Measurements from ENCODE around the gene PLEKHA7.

- TF ChIP-seq, protein P1, sequence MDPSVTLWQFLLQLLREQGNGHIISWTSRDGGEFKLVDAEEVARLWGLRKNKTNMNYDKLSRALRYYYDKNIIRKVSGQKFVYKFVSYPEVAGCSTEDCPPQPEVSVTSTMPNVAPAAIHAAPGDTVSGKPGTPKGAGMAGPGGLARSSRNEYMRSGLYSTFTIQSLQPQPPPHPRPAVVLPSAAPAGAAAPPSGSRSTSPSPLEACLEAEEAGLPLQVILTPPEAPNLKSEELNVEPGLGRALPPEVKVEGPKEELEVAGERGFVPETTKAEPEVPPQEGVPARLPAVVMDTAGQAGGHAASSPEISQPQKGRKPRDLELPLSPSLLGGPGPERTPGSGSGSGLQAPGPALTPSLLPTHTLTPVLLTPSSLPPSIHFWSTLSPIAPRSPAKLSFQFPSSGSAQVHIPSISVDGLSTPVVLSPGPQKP (IDR thresholded peaks at IDR 0.05; ENCODE audit: borderline replicate concordance, low read depth, low read length): no peak
- TF ChIP-seq FOS (IDR thresholded peaks at IDR 0.05; ENCODE audit: low read depth, low read length) (no peak), RCOR1 (IDR thresholded peaks at IDR 0.05; ENCODE audit: insufficient replicate concordance, low read length) (no peak), USF2 (IDR thresholded peaks at IDR 0.05; ENCODE audit: low read depth, low read length) (no peak), POLR2A (IDR thresholded peaks at IDR 0.05; ENCODE audit: low read depth, low read length) (no peak), MXI1 (IDR thresholded peaks at IDR 0.05; ENCODE audit: borderline replicate concordance, low read depth, low read length) (no peak), NFE2L2 (IDR thresholded peaks at IDR 0.05; ENCODE audit: low read depth, low read length) (no peak)
- TF ChIP-seq, protein P2, sequence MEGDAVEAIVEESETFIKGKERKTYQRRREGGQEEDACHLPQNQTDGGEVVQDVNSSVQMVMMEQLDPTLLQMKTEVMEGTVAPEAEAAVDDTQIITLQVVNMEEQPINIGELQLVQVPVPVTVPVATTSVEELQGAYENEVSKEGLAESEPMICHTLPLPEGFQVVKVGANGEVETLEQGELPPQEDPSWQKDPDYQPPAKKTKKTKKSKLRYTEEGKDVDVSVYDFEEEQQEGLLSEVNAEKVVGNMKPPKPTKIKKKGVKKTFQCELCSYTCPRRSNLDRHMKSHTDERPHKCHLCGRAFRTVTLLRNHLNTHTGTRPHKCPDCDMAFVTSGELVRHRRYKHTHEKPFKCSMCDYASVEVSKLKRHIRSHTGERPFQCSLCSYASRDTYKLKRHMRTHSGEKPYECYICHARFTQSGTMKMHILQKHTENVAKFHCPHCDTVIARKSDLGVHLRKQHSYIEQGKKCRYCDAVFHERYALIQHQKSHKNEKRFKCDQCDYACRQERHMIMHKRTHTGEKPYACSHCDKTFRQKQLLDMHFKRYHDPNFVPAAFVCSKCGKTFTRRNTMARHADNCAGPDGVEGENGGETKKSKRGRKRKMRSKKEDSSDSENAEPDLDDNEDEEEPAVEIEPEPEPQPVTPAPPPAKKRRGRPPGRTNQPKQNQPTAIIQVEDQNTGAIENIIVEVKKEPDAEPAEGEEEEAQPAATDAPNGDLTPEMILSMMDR (conservative IDR thresholded peaks at IDR 0.05; ENCODE audit: low read depth, low read length): no peak
Observed at GRCh38 chr11:16902781-16903378, 111.3 kb downstream of the PLEKHA7 start.
